CD4-positive, alpha-beta T cell (primary cell): Measurements from ENCODE around the gene MAN1C1. TPM values are rescaled to one million over a fixed set of nuclear protein-coding genes. Genes with fewer than 3 reads are reported as not detected.

Experiments
- ATAC-seq: fragments of 200-7000 bp; cut with Tn5 transposase; one replicate; pipeline ENCODE4 v1.10.0; 2022; ENCODE audit warnings: mild to moderate bottlenecking; ENCODE audit not compliant: poor library complexity
- CTCF ChIA-PET: fragments of 350-600 bp; sonication (Branson Sonifier 250); formaldehyde crosslinking; loops from one replicate; lab custom pipeline; 2021; ENCODE audit warnings: antibody characterized with exemption, inconsistent platforms; lab: Charles Lee
- POLR2A ChIA-PET: fragments of 350-600 bp; sonication (Branson Sonifier 250); formaldehyde crosslinking; loops from one replicate; lab custom pipeline; 2021; ENCODE audit warnings: antibody characterized with exemption, inconsistent platforms; lab: Charles Lee
- DNase-seq, 14 experiments: peaks; one replicate each; pipeline ENCODE4 v3.0.0-alpha.2; 2013 to 2020; ENCODE audit warnings: mixed read lengths in 2 of 14
- H3K27ac ChIP-seq, 2 donors: one replicate each; pipeline versions ENCODE4 v1.5.1 to v1.7.0; 2013; ENCODE audit warnings: low read length in 2 of 2, low read depth in 1 of 2, mild to moderate bottlenecking in 1 of 2
- H3K27me3 ChIP-seq, 2 experiments: 1 replicate in 1 of 2; 2 replicates in 1 of 2; pipeline versions ENCODE4 v1.6.1 to v1.7.0; 2013; ENCODE audit warnings: low read length in 2 of 2, control low read depth in 1 of 2, mild to moderate bottlenecking in 1 of 2, moderate library complexity in 1 of 2; ENCODE audit not compliant: insufficient read depth in 2 of 2, control insufficient read depth in 1 of 2
- H3K36me3 ChIP-seq: one replicate; pipeline ENCODE4 v1.6.1; 2013; ENCODE audit warnings: low read length, control low read depth; ENCODE audit not compliant: insufficient read depth
- H3K4me1 ChIP-seq: one replicate; pipeline ENCODE4 v1.6.1; 2013; ENCODE audit warnings: low read length, control low read depth; ENCODE audit not compliant: insufficient read depth
- H3K4me3 ChIP-seq: one replicate; pipeline ENCODE4 v1.5.1; 2013; ENCODE audit warnings: mild to moderate bottlenecking, low read length, moderate library complexity
- H3K9me3 ChIP-seq, 2 experiments: 1 replicate in 1 of 2; 2 replicates in 1 of 2; pipeline versions ENCODE4 v1.6.1 to v1.7.0; 2013; ENCODE audit warnings: low read length in 2 of 2, mild to moderate bottlenecking in 2 of 2, control low read depth in 1 of 2, moderate library complexity in 1 of 2; ENCODE audit not compliant: control insufficient read depth in 1 of 2, insufficient read depth in 1 of 2
- H3K27ac Mint-ChIP-seq: one replicate; pipeline ENCODE4 v1.8.0; 2020; ENCODE audit warnings: mixed read lengths
- H3K27me3 Mint-ChIP-seq: one replicate; pipeline ENCODE4 v1.8.0; 2021; ENCODE audit warnings: mixed read lengths
- H3K36me3 Mint-ChIP-seq: one replicate; pipeline ENCODE4 v1.8.0; 2021; ENCODE audit warnings: low read depth, mixed read lengths
- H3K4me1 Mint-ChIP-seq: one replicate; pipeline ENCODE4 v1.8.0; 2021; ENCODE audit warnings: low read depth, mixed read lengths
- H3K4me3 Mint-ChIP-seq: one replicate; pipeline ENCODE4 v1.8.0; 2020; ENCODE audit warnings: mild to moderate bottlenecking, mixed read lengths
- H3K9me3 Mint-ChIP-seq: one replicate; pipeline ENCODE4 v1.8.0; 2020; ENCODE audit warnings: mixed read lengths
- intact Hi-C, 2 experiments: fragments of 100-400 bp; cut with DNase I in 1 of 2; cut with micrococcal nuclease in 1 of 2; formaldehyde crosslinking; loops; one replicate each; pipeline versions ENCODE4 v1.15.1 to v1.9.0; 2023 to 2025; cut with DNase I, micrococcal nuclease
- total RNA-seq, 174 experiments: library from RNA in 2 of 174; stranded (reverse) in 2 of 174; gene quantifications; one replicate each; pipeline ENCODE4 v1.2.3 and lab custom pipeline; 2021 to 2026
- TF ChIP-seq, protein P1 (sequence below): fragments of 200-600 bp; IDR thresholded peaks from one replicate; pipeline ENCODE4 v1.8.0; 2022; ENCODE audit warnings: antibody characterized with exemption, mild to moderate bottlenecking

The MAN1C1 gene
- total RNA-seq, 2 experiments from 2014 or later, result 44.4 to 46.9 TPM

DNA sequence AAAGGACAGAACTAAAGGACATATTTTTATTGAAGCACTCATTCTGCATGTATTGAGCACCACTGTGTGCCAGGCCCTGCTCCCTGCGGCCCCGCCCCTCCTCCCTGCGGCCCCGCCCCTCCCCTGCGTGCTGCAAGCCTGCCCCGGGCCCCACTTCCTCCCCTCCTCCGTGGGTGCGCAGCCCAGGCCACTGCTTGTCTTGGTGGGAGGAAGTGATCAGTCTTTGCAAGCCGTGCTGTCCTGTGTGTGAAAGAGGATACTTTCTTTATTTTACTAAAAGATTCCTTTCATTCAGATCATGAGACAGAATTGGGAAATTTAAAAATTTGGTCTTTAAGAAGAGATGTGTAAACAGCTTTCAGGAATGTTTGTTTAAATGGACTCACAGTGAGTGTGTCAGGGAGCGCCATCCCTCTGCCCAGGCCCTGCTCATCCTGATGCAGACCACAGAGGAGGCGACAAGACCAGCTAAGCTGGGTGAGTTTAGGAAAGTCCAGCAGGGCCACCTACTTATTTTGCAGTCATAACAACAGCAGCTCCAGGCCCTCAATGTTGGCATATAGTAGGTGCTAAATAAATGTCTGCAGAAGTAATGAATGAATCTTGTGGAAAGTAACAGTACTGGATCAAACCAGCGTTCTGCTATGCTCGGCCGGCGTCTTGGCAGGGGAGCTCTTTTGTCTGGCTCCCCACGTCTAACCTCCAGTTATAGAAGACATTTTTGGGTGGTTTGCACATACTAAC is 95.1 kb downstream of the MAN1C1 start:
- ATAC-seq (peak; percentile 95), DNase-seq (peak; percentile 25 to 80 (median 64))
- no peaks in the 10 kb centered on the region for H3K27me3 Mint-ChIP-seq
- H3K27ac Mint-ChIP-seq, result peak overlapping the region; percentile 80
- peak overlapping the region; percentile 25 for H3K4me3 Mint-ChIP-seq
- H3K4me1 Mint-ChIP-seq, result peaks cover 89% of the 10 kb centered on the region
- Histone ChIP-seq H3K27me3 (no peaks in the 10 kb centered on the region), H3K27ac (peak overlapping the region; percentile 30 to 46), H3K4me1 (peaks cover 48% of the 10 kb centered on the region), H3K4me3 (no peak overlapping the region), H3K9me3 (no peaks in the 10 kb centered on the region), H3K36me3 (no peaks in the 10 kb centered on the region)
- peaks cover 15% of the 10 kb centered on the region for H3K36me3 Mint-ChIP-seq
- TF ChIP-seq, protein P1, sequence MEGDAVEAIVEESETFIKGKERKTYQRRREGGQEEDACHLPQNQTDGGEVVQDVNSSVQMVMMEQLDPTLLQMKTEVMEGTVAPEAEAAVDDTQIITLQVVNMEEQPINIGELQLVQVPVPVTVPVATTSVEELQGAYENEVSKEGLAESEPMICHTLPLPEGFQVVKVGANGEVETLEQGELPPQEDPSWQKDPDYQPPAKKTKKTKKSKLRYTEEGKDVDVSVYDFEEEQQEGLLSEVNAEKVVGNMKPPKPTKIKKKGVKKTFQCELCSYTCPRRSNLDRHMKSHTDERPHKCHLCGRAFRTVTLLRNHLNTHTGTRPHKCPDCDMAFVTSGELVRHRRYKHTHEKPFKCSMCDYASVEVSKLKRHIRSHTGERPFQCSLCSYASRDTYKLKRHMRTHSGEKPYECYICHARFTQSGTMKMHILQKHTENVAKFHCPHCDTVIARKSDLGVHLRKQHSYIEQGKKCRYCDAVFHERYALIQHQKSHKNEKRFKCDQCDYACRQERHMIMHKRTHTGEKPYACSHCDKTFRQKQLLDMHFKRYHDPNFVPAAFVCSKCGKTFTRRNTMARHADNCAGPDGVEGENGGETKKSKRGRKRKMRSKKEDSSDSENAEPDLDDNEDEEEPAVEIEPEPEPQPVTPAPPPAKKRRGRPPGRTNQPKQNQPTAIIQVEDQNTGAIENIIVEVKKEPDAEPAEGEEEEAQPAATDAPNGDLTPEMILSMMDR, result no peak
- intact Hi-C loops, result no loop called here
- POLR2A ChIA-PET, result interaction anchor here (1.0 to 1.2 kb wide), 3 partner anchors 10 to 93 kb away, joined by 3 to 4 read pairs (median 3); no protein-coding TSS in a partner anchor
- H3K9me3 Mint-ChIP-seq, result no peaks in the 10 kb centered on the region
- CTCF ChIA-PET, result no interaction called here

DNA sequence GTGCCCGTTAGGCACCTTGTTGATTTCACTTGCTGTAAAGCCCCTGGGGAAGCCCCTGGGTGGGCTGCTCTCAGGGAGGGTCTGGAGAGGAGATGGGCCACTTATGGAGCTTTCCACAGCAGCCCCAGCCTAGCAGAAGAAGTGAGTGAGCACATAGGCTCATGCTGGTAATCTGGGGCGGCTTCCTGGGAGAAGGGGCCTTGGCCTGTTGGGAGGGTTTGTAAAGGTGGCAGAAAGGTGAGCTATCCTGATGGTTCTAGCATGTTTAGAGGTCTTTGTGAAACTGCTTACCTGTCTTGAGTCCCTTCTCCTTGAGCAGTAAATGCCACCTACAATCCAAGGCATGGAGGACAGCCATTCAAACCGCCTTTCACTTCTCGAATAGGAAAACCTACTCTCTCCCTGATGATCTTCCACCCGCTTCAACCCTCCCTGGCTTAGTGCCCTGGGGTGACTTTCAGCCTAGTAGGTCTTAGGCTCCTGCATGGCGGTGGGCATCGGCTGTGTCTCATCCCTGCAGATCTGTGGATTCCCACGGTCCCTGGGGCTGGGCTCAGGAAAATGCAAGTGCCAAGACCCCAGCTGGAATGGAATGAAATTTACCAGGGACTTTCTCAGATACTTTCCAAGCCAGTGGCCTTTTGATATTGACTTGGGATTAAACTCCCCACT is 95.8 kb downstream of the MAN1C1 start:
- H3K36me3 ChIP-seq, result no peaks in the 10 kb centered on the region
- intact Hi-C loops, result no loop called here
- ATAC-seq (no peak), DNase-seq (no peak)
- Mint-ChIP-seq H3K4me3 (peak overlapping the region; percentile 25), H3K4me1 (peaks cover 86% of the 10 kb centered on the region), H3K9me3 (no peaks in the 10 kb centered on the region), H3K27ac (peak overlapping the region; percentile 80), H3K27me3 (no peaks in the 10 kb centered on the region), H3K36me3 (peaks cover 8% of the 10 kb centered on the region)
- no peak overlapping the region for H3K4me3 ChIP-seq
- POLR2A ChIA-PET, result interaction anchor here (1.0 kb wide), 1 partner anchor 62 kb away, joined by 3 read pairs; no protein-coding TSS in a partner anchor
- H3K4me1 ChIP-seq, result peaks cover 47% of the 10 kb centered on the region
- TF ChIP-seq, protein P1, result no peak
- H3K27ac ChIP-seq, result peak overlapping the region in 1 of 2 donors; percentile 30
- no peaks in the 10 kb centered on the region for H3K27me3 ChIP-seq
- CTCF ChIA-PET, result no interaction called here
- peaks cover 0 to 2% of the 10 kb centered on the region in 2 experiments for H3K9me3 ChIP-seq

DNA sequence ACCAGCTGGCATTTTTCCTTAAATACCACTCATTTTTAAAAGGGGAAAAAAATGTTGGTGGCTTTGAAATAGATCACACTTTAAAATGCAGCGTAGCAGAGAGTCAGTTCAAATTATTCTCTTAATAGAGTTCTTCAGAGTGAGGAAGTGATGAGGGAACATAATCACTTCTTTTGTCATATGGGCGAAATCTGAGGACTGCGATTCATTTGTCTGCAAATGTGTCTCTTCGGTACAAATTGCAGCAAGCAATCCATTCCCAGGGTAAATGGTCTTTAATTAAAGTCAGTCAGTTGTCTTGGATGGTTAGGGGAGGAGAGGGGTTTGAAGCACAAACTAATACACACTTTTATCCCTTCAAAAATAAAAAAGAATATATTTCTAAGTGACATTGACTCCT is 97.4 kb downstream of the MAN1C1 start:
- H3K27me3 Mint-ChIP-seq, result no peaks in the 10 kb centered on the region
- H3K9me3 Mint-ChIP-seq, result no peaks in the 10 kb centered on the region
- Histone ChIP-seq H3K27ac (no peak overlapping the region), H3K36me3 (no peaks in the 10 kb centered on the region), H3K4me3 (no peak overlapping the region), H3K27me3 (no peaks in the 10 kb centered on the region), H3K9me3 (peaks cover 0 to 5% of the 10 kb centered on the region in 2 experiments), H3K4me1 (peaks cover 36% of the 10 kb centered on the region)
- ChIA-PET POLR2A (interaction anchor here (1.4 kb wide), 1 partner anchor 38 kb away, joined by 6 read pairs; no protein-coding TSS in a partner anchor), CTCF (no interaction called here)
- no peak for ATAC-seq
- TF ChIP-seq, protein P1, result no peak
- H3K4me3 Mint-ChIP-seq, result no peak overlapping the region
- no peak for DNase-seq
- peak overlapping the region; percentile 80 for H3K27ac Mint-ChIP-seq
- H3K4me1 Mint-ChIP-seq, result peaks cover 84% of the 10 kb centered on the region
- H3K36me3 Mint-ChIP-seq, result peaks cover 11% of the 10 kb centered on the region
- intact Hi-C loops, result no loop called here
